Measurements from ENCODE around the gene FSD1L.

Gene FSD1L

DNA sequence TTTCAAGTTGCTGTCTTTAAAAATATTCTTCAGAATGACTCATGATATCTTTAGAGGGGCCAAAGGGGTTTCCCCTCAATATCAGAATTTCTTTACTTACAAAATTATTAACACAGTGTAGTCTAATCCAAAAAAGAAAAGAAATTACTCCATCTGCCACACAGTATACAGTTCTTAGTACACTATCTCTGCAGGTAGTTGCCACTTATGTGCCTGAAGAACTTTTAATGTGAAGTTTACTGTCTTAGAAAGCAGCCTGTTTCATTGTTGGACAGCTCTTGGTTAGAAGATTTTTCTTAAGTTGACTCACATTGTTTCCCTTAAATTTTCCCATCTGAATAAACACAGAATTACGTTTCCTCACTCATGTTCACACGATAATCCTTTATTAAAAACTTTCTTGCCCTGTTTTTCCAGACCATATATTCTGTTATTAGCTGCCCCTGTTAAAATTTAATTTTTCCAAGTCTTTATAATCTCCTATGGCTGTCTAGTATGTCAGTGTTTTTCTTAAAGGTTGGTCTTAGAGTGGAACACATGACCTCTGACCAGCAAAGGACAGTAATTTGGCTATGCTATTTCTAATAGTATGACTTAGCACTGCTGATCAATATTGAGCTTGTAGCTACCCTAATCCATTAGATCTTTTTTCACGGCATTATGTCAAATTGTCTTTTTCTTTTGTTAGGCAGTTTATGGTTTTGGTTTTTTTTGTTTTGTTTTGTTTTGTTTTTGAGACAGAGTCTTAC, 88.3 kb downstream of the FSD1L start:
- Histone ChIP-seq H3K4me3 (IDR thresholded peaks at IDR 0.05; ENCODE audit: insufficient read depth, low read depth, low read length) (no peak overlapping the region), H2AFZ (ENCODE audit: low read depth) (no peak overlapping the region), H3K4me2 (no peak overlapping the region), H3K27me3 (ENCODE audit: insufficient read depth, low read depth) (no peaks in the 10 kb centered on the region), H3K9ac (no peak overlapping the region), H3K27ac (no peak overlapping the region), H4K20me1 (ENCODE audit: insufficient read depth) (no peaks in the 10 kb centered on the region), H3K36me3 (ENCODE audit: insufficient read depth) (no peaks in the 10 kb centered on the region), H3K4me1 (ENCODE audit: low read depth, poor library complexity, severe bottlenecking) (no peaks in the 10 kb centered on the region), H3K79me2 (ENCODE audit: insufficient read depth, low read depth) (no peaks in the 10 kb centered on the region)
- TF ChIP-seq, protein P1, sequence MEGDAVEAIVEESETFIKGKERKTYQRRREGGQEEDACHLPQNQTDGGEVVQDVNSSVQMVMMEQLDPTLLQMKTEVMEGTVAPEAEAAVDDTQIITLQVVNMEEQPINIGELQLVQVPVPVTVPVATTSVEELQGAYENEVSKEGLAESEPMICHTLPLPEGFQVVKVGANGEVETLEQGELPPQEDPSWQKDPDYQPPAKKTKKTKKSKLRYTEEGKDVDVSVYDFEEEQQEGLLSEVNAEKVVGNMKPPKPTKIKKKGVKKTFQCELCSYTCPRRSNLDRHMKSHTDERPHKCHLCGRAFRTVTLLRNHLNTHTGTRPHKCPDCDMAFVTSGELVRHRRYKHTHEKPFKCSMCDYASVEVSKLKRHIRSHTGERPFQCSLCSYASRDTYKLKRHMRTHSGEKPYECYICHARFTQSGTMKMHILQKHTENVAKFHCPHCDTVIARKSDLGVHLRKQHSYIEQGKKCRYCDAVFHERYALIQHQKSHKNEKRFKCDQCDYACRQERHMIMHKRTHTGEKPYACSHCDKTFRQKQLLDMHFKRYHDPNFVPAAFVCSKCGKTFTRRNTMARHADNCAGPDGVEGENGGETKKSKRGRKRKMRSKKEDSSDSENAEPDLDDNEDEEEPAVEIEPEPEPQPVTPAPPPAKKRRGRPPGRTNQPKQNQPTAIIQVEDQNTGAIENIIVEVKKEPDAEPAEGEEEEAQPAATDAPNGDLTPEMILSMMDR (conservative IDR thresholded peaks at IDR 0.05; ENCODE audit: low read depth, low read length), result no peak

DNA sequence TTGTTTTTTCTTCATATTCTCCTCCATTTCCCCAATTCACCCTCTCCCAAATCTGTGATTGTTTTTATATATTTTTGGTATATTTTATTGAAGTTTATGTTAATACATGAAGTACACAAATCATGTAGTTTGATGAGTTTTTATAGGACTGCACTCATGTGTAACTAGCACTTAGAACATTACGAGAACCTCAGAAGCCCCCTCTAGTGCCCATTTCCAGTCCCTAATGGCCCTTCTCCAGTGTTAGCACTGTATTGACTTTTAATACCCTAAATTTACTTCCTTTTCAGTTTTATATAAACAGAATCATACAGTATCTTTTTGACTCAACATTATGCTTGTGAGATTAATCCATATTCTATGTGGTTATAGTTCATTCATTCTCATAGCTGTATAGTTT, 91.6 kb downstream of the FSD1L start:
- H3K27ac ChIP-seq, result no peak overlapping the region
- H3K79me2 ChIP-seq (ENCODE audit: insufficient read depth, low read depth), result no peaks in the 10 kb centered on the region
- TF ChIP-seq, protein P1 (conservative IDR thresholded peaks at IDR 0.05; ENCODE audit: low read depth, low read length), result no peak
- no peak overlapping the region for H3K9ac ChIP-seq
- H3K4me1 ChIP-seq (ENCODE audit: low read depth, poor library complexity, severe bottlenecking), result no peaks in the 10 kb centered on the region
- no peak overlapping the region for H3K4me3 ChIP-seq (IDR thresholded peaks at IDR 0.05; ENCODE audit: insufficient read depth, low read depth, low read length)
- no peaks in the 10 kb centered on the region for H3K36me3 ChIP-seq (ENCODE audit: insufficient read depth)
- no peak overlapping the region for H3K4me2 ChIP-seq
- no peak overlapping the region for H2AFZ ChIP-seq (ENCODE audit: low read depth)
- no peaks in the 10 kb centered on the region for H3K27me3 ChIP-seq (ENCODE audit: insufficient read depth, low read depth)
- no peaks in the 10 kb centered on the region for H4K20me1 ChIP-seq (ENCODE audit: insufficient read depth)

DNA sequence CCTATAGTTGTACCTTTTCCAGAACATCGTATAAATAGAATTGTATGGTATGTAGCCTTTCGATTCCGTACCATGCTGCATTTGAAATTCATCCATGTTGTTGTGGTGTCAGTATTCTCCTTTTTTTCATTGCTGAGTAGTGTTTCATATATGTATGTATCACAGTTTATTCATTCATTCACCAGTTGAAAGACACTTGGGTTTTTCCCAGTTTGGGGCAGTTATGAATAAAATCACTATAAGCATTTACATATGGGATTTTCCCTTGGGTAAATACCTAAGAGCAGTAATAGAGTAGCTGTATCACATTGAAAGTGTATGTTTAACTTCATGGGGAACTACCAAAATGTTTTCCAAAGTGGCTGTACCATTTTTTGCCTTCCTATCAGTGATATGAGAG, 94.0 kb downstream of the FSD1L start:
- Histone ChIP-seq H3K4me2 (no peak overlapping the region), H3K27me3 (ENCODE audit: insufficient read depth, low read depth) (no peaks in the 10 kb centered on the region), H3K4me3 (IDR thresholded peaks at IDR 0.05; ENCODE audit: insufficient read depth, low read depth, low read length) (no peak overlapping the region)

DNA sequence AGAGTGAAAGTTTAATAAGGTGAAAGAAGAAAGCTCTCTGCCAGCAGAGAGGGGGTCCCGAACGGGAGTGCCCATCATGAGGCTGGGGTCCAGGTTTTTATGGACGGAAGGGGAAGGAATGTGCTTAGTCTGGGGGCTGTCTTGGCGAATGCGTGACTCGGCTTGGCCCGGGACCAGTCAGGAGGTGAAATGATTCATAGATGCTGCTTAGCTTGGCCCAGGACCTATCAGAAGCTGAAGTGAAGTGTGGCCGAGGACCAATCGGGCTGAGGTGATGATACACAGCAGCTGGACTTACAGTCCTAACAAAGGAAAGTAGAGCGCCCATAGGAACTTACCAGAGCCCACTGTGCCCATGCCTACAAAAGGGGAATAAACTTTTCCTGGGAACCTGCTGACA, 106.2 kb downstream of the FSD1L start:
- no peak overlapping the region for H3K27ac ChIP-seq
- H2AFZ ChIP-seq (ENCODE audit: low read depth), result no peak overlapping the region
- no peaks in the 10 kb centered on the region for H3K79me2 ChIP-seq (ENCODE audit: insufficient read depth, low read depth)
- peaks cover 6% of the 10 kb centered on the region for H3K4me1 ChIP-seq (ENCODE audit: low read depth, poor library complexity, severe bottlenecking)
- no peak overlapping the region for H3K4me3 ChIP-seq (IDR thresholded peaks at IDR 0.05; ENCODE audit: insufficient read depth, low read depth, low read length)
- no peak overlapping the region for H3K4me2 ChIP-seq
- H3K9ac ChIP-seq, result no peak overlapping the region
- no peaks in the 10 kb centered on the region for H3K27me3 ChIP-seq (ENCODE audit: insufficient read depth, low read depth)
- TF ChIP-seq, protein P1 (conservative IDR thresholded peaks at IDR 0.05; ENCODE audit: low read depth, low read length), result no peak
- H4K20me1 ChIP-seq (ENCODE audit: insufficient read depth), result no peaks in the 10 kb centered on the region
- H3K36me3 ChIP-seq (ENCODE audit: insufficient read depth), result no peaks in the 10 kb centered on the region

More for the DNA sequence above, 94.0 kb downstream of the FSD1L start:
- Histone ChIP-seq H3K36me3 (ENCODE audit: insufficient read depth) (no peaks in the 10 kb centered on the region), H3K27ac (no peak overlapping the region), H2AFZ (ENCODE audit: low read depth) (no peak overlapping the region), H3K4me1 (ENCODE audit: low read depth, poor library complexity, severe bottlenecking) (no peaks in the 10 kb centered on the region), H3K9ac (no peak overlapping the region), H3K79me2 (ENCODE audit: insufficient read depth, low read depth) (no peaks in the 10 kb centered on the region), H4K20me1 (ENCODE audit: insufficient read depth) (no peaks in the 10 kb centered on the region)
- TF ChIP-seq, protein P1 (conservative IDR thresholded peaks at IDR 0.05; ENCODE audit: low read depth, low read length), result no peak

All from KMS-11 (cell line).